GM10266 (cell line): ENCODE data around the gene TAGAP.

ENCODE experiments used
- DNase-seq: peaks from one replicate; pipeline ENCODE4 v3.0.0; 2012; ENCODE audit errors: extremely low spot score
- CTCF ChIP-seq: IDR thresholded peaks from 2 replicates; pipeline ENCODE4 v1.5.1; 2012; ENCODE audit warnings: mild to moderate bottlenecking, low read depth; ENCODE audit not compliant: control insufficient read depth, insufficient read depth; ENCODE audit errors: missing control alignments

TAGAP gene

DNA sequence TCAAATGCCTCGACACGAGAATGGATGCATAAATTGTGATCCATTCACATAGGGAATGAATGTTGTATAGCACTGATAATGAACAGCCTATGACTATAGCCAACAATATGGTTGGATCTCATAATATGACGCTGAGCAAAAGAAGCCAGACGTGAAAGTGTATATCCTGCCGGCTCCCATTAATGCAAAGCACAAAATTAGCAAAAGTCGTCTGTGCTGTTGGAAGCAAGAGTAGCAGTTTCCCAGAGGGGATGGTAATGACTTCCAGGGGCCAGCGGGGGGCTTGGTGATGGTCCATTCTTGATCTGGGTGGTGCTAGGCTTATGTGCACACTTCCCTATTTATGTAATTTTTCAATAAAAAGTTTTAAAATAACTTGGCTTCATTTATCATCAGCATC is 1.0 kb upstream of the TAGAP start:
- no peak for DNase-seq
- no peak for TF ChIP-seq CTCF

DNA sequence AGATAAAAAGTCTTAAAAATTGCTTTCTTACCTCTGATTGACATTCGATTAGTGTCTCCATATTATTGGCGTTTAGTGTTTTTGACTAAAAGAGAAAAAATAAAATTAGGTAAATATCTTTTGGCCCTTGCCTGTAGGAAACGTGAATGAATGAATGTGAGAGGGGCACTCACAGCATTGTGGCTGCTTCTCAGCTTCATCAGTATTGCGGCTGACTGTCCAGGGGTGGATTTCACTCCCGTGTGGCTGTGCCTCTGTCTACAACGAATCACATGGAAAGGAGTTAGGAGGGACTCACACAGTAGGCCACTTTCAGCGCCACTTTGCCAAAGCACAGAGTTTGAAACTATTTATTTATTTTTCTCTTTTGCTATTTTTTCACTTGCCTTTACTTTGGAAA is 844 bp downstream of the TAGAP start:
- no peak for TF ChIP-seq CTCF
- DNase-seq, result no peak

DNA sequence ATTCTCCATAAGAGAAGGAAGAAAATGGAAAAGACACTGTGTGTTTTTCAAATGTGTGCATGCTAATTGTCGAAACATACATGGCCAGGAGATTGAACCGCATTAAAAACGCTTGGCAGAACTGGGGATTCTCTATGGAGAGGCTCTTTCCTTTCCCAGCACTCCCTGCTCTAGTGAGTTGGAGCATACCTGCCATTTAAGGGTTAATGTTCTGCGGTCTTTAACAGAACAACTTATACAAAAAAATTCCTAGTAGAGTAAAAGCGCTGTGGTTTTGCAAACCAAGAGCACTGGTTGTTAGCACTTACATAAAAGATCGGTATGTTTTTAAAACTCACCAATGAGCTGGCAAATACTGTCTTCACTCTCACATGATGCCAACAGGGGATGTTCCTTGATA is 1.5 kb downstream of the TAGAP start:
- DNase-seq, result no peak
- no peak for TF ChIP-seq CTCF

DNA sequence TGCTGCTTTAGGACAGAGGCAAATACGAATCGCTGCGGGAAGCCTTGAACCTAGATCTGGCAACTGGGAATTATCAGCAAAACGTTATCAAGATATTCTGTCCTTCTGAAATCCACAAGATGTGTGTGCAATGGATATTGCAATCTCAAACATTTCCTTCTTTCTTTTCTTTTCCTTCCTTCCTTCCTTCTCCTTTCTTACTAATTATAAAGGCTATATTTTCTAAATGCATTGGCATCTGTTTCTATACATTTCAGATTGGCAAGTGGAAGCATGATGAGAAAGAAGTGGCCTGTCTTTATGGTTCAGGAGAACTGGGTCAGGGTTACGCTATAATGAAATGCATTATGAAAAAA is 2.0 kb downstream of the TAGAP start:
- no peak for DNase-seq
- no peak for TF ChIP-seq CTCF

GRCh38 chr6:159042003-159042825 is 2.6 kb downstream of the TAGAP start:
- peak; percentile 61 for DNase-seq

GRCh38 chr6:159041181-159041580 is 3.6 kb downstream of the TAGAP start:
- no peak for TF ChIP-seq CTCF
- no peak for DNase-seq

More at GRCh38 chr6:159042003-159042825, 2.6 kb downstream of the TAGAP start:
- peak; percentile 95 for TF ChIP-seq CTCF

GRCh38 chr6:159039885-159040258 is 4.9 kb downstream of the TAGAP start:
- no peak for DNase-seq
- no peak for TF ChIP-seq CTCF
